Measurements from ENCODE around the gene PROSER3. TPM values are rescaled to one million over a fixed set of nuclear protein-coding genes. Genes with fewer than 3 reads are reported as not detected.
A peak's percentile ranks its signal among the peaks of the same experiment; 100 is the strongest.
"Not testable (repeated sequence)": the region's sequence is repeated elsewhere in the genome, so short reads cannot be mapped to it uniquely, and the experiment has no call there.

PROSER3 gene
- total RNA-seq, 1 donor from 2014 or later, result 46.6 TPM

DNA sequence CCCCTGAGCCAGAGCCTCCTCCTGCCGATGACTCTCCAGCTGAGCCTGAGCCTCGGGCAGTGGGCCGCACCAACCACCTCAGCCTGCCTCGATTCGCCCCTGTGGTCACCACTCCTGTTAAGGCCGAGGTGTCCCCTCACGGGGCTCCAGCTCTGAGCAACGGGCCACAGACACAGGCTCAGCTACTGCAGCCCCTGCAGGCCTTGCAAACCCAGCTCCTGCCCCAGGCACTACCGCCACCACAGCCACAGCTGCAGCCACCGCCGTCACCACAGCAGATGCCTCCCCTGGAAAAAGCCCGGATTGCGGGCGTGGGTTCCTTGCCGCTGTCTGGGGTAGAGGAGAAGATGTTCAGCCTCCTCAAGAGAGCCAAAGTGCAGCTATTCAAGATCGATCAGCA lies 36.6 kb upstream of the PROSER3 start:
- peaks cover 24% of the 10 kb centered on the region for H3K36me3 Mint-ChIP-seq
- no peak for TF ChIP-seq CTCF (IDR thresholded peaks at IDR 0.05; ENCODE audit: unreplicated experiment)
- H3K27me3 Mint-ChIP-seq (ENCODE audit: low read depth), result no peaks in the 10 kb centered on the region

DNA sequence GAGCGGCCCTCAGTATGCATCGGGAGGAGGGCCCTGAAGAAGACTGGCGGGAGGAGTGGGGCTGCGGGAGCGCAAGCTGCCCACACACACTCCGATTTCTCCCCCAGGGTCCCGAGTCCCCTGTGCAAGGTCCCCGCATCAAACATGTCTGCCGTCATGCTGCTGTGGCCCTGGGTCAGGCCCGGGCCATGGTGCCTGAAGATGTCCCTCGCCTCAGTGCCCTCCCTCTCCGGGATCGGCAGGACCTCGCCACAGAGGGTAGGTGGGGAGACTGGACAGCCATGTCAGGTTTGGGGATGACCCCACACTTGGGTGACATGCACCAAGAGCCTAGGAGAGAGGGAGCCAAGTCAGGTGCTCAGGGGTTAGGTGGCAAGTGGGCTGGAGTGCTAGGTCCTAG lies 35.5 kb upstream of the PROSER3 start:
- TF ChIP-seq CTCF (IDR thresholded peaks at IDR 0.05; ENCODE audit: unreplicated experiment), result no peak
- H3K9me3 Mint-ChIP-seq, result no peaks in the 10 kb centered on the region
- no peak for DNase-seq (ENCODE audit: low spot score in 2 of 2, unreplicated experiment in 2 of 2)
- no peaks in the 10 kb centered on the region for H3K27me3 Mint-ChIP-seq (ENCODE audit: low read depth)
- H3K36me3 Mint-ChIP-seq, result peaks cover 31% of the 10 kb centered on the region
- peaks cover 10% of the 10 kb centered on the region for H3K4me1 Mint-ChIP-seq
- H3K4me3 Mint-ChIP-seq, result no peak overlapping the region
- no peak overlapping the region for H3K27ac Mint-ChIP-seq

More for the DNA sequence above, 36.6 kb upstream of the PROSER3 start:
- H3K4me3 Mint-ChIP-seq, result peak overlapping the region; percentile 15
- H3K27ac Mint-ChIP-seq, result no peak overlapping the region
- DNase-seq (ENCODE audit: low spot score in 2 of 2, unreplicated experiment in 2 of 2), result no peak
- H3K4me1 Mint-ChIP-seq, result peaks cover 13% of the 10 kb centered on the region
- no peaks in the 10 kb centered on the region for H3K9me3 Mint-ChIP-seq

DNA sequence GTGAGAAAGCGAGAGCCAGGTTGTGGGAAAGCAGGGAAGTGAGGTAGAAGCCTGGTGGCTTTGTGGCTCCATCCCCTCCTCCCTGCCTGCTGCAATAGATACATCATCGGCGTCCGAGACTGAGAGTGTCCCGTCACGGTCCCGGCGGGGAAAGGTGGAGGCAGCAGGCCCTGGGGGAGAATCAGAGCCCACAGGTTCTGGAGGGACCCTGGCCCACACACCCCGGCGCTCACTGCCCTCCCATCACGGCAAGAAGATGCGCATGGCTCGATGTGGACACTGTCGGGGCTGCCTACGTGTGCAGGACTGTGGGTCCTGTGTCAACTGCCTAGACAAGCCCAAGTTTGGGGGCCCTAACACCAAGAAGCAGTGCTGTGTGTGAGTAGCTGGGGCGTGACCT lies 35.1 kb upstream of the PROSER3 start:
- H3K27ac Mint-ChIP-seq, result no peak overlapping the region
- peaks cover 10% of the 10 kb centered on the region for H3K4me1 Mint-ChIP-seq
- H3K36me3 Mint-ChIP-seq, result peaks cover 31% of the 10 kb centered on the region
- no peaks in the 10 kb centered on the region for H3K27me3 Mint-ChIP-seq (ENCODE audit: low read depth)
- DNase-seq (ENCODE audit: low spot score in 2 of 2, unreplicated experiment in 2 of 2), result no peak
- TF ChIP-seq CTCF (IDR thresholded peaks at IDR 0.05; ENCODE audit: unreplicated experiment), result no peak
- H3K9me3 Mint-ChIP-seq, result no peaks in the 10 kb centered on the region
- H3K4me3 Mint-ChIP-seq, result no peak overlapping the region

- no peak overlapping the region for H3K4me3 Mint-ChIP-seq
- peaks cover 10% of the 10 kb centered on the region for H3K4me1 Mint-ChIP-seq
- H3K27me3 Mint-ChIP-seq (ENCODE audit: low read depth), result no peaks in the 10 kb centered on the region
- H3K27ac Mint-ChIP-seq, result no peak overlapping the region
- no peak for TF ChIP-seq CTCF (IDR thresholded peaks at IDR 0.05; ENCODE audit: unreplicated experiment)
- H3K36me3 Mint-ChIP-seq, result peaks cover 38% of the 10 kb centered on the region
- H3K9me3 Mint-ChIP-seq, result no peaks in the 10 kb centered on the region
- DNase-seq (ENCODE audit: low spot score in 2 of 2, unreplicated experiment in 2 of 2), result no peak
Observed at GRCh38 chr19:35723671-35724070, 34.3 kb upstream of the PROSER3 start.

DNA sequence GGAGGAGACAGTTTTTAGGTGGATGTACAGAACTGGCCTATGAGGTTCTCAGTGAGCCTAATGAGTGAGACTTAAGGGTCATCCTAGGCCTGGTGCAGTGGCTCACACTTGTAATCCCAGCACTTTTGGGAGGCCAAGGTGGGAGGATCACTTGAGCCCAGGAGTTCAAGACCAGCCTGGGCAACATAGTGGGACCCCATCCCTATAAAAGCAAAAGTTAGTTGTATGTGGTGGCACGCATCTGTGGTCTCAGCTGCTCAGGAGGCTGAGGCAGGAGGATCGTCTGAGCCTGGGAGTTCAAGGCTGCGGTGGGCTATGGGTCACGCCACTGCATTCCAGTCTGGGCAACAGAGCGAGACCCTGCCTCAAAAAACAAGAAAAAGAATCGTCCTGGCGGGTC lies 33.8 kb upstream of the PROSER3 start:
- H3K4me3 Mint-ChIP-seq; H3K9me3 Mint-ChIP-seq; H3K4me1 Mint-ChIP-seq; H3K27me3 Mint-ChIP-seq (ENCODE audit: low read depth); DNase-seq (ENCODE audit: low spot score in 2 of 2, unreplicated experiment in 2 of 2); H3K27ac Mint-ChIP-seq: not testable (repeated sequence)
- peaks cover 38% of the 10 kb centered on the region for H3K36me3 Mint-ChIP-seq

DNA sequence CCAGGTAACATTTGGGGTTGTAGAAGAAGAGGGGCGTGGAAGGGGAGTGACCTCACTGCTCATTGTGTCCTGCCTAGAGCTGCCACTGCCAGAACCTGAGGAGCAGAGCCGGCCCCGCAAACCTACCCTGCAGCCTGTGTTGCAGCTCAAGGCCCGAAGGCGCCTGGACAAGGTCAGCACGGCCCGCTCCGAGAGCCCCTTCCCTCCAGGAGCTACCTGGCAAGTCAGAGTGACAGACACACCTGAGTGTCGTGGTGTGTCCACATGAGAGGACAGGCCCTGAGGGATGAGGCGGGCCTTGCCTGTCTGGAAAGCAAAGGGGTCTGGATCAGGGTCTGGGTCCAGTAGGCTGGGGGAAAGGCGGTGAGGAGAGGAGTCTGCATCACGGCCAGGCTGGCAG lies 33.4 kb upstream of the PROSER3 start:
- DNase-seq (ENCODE audit: low spot score in 2 of 2, unreplicated experiment in 2 of 2), result no peak
- Mint-ChIP-seq H3K4me1 (peaks cover 1% of the 10 kb centered on the region), H3K9me3 (no peaks in the 10 kb centered on the region), H3K4me3 (no peak overlapping the region), H3K27ac (no peak overlapping the region), H3K27me3 (ENCODE audit: low read depth) (no peaks in the 10 kb centered on the region), H3K36me3 (peaks cover 38% of the 10 kb centered on the region)
- TF ChIP-seq CTCF (IDR thresholded peaks at IDR 0.05; ENCODE audit: unreplicated experiment), result no peak

All from mesothelial cell of epicardium (in vitro differentiated cells).